Neural progenitor cell (in vitro differentiated cells): ENCODE measurements around the gene CTSG.

Source experiments
- CTCF ChIP-seq: fragments of 200-600 bp; sonication (generic); IDR thresholded peaks from 2 replicates; pipeline ENCODE4 v1.5.1; 2017; ENCODE audit warnings: antibody characterized with exemption, mild to moderate bottlenecking
- EZH2 ChIP-seq: fragments of 200-600 bp; sonication (generic); IDR thresholded peaks from 2 replicates; pipeline ENCODE4 v1.6.1; 2017; ENCODE audit warnings: antibody characterized with exemption, mild to moderate bottlenecking, moderate library complexity

GRCh38 chr14:24566318-24566717, 9.7 kb downstream of the CTSG start:
- TF ChIP-seq CTCF (no peak), EZH2 (no peak)
